Measurements from ENCODE around the gene DCAF15. TPM values are rescaled to one million over a fixed set of nuclear protein-coding genes. Genes with fewer than 3 reads are reported as not detected.
"Not testable (repeated sequence)": the region's sequence is repeated elsewhere in the genome, so short reads cannot be mapped to it uniquely, and the experiment has no call there.

The DCAF15 gene
- polyA plus RNA-seq, 6 donors from 2014 or later, result 3.3 to 8.5 (median 5.4) TPM

- no peak for ATAC-seq (ENCODE audit: low read depth in 2 of 2)
- Mint-ChIP-seq H3K4me3 (peak overlapping the region in 1 of 8 donors; percentile 25), H3K36me3 (peaks cover 5% of the 10 kb centered on the region in 2 donors), H3K9me3 (no peaks in the 10 kb centered on the region), H3K4me1 (peaks cover 0 to 5% (median 0%) of the 10 kb centered on the region in 3 donors), H3K27me3 (no peaks in the 10 kb centered on the region), H3K27ac (peak overlapping the region in 1 of 6 donors; percentile 65)
- no peak for DNase-seq
Measured at GRCh38 chr19:13965926-13966683, 13.8 kb downstream of the DCAF15 start.

DNA sequence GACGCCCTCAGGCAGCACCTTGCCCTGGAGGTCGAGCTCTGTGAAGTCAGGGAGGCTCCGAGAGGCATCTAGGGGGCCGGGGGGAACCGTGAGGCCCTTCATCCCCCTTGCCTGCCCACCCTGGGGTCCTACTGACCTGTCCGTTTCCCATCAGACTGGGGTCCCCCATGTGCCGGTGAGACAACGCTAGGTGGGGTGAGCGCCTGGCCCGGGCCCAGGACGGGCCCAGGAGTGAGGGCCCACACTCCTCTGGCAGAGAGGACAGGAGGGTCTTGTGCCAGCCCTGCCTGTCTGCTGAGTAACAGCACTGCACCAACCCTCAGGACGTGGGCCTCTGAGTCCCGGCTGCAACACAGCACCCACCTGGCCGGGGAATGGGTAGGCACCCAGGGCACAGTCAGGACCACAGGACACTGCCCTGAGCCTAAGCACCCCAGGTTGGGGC, 14.4 kb downstream of the DCAF15 start:
- H3K9me3 Mint-ChIP-seq, result no peaks in the 10 kb centered on the region
- ATAC-seq (ENCODE audit: low read depth in 2 of 2), result no peak
- H3K27me3 Mint-ChIP-seq, result no peaks in the 10 kb centered on the region
- DNase-seq, result no peak
- H3K27ac Mint-ChIP-seq, result no peak overlapping the region
- peaks cover 0 to under 1% (median 0%) of the 10 kb centered on the region in 3 donors for H3K4me1 Mint-ChIP-seq
- no peak overlapping the region for H3K4me3 Mint-ChIP-seq
- H3K36me3 Mint-ChIP-seq, result peaks cover 0 to 5% of the 10 kb centered on the region in 2 donors

DNA sequence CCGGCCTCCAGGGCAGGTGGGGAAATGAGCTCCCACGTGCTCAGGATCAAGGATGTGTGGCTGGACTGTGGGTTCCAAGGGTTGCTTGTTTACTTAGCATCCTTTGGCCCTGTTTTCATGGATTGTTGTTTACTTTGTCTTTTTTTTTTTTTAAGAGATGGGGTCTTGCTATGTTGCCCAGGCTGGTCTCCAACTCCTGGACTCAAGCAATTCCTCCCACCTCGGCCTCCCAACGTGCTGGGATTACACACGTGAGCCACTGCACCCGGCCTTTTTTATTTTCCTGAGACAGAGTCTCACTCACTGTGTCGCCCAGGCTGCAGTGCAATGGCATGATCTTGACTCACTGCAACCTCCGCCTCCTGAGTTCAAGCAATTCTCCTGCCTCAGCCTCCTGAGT, 14.9 kb downstream of the DCAF15 start:
- H3K27ac Mint-ChIP-seq, H3K4me3 Mint-ChIP-seq: not testable (repeated sequence)

DNA sequence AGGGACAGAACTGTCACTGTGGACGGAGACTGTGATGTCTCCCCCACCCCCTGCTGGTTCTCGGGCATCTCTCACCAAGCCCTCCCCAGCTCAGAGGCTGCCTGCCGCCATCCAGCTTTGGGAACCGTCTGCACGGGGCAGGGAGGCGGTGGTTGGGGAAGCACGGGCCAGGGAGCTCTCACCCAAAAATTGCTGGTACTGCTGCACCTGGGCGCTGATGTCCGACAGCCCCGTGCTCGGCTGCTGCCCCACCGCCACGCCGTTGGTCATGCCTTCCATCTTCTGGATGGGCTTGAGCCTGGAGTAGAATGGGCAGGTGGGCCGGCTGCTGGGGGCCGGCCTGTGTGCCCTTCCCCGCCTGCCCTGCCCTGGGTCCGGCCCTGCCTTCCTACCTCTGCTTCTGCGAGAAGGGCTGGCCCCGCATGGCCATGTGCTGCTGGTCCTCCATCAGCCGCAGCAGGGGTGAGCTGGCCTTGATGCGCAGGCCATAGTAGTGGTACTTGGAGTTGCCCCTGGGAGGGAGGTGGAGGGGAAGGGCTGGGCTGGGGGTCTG, 16.1 kb downstream of the DCAF15 start:
- no peaks in the 10 kb centered on the region for H3K27me3 Mint-ChIP-seq
- H3K9me3 Mint-ChIP-seq, result no peaks in the 10 kb centered on the region
- H3K36me3 Mint-ChIP-seq, result peaks cover 0 to 5% of the 10 kb centered on the region in 2 donors
- DNase-seq (no peak), ATAC-seq (ENCODE audit: low read depth in 2 of 2) (no peak)
- H3K4me1 Mint-ChIP-seq, result no peaks in the 10 kb centered on the region
- H3K27ac Mint-ChIP-seq, result no peak overlapping the region
- H3K4me3 Mint-ChIP-seq, result no peak overlapping the region

More for the DNA sequence above, 14.9 kb downstream of the DCAF15 start:
- not testable (repeated sequence) for H3K36me3 Mint-ChIP-seq; H3K27me3 Mint-ChIP-seq; H3K4me1 Mint-ChIP-seq; DNase-seq; ATAC-seq (ENCODE audit: low read depth in 2 of 2); H3K9me3 Mint-ChIP-seq

DNA sequence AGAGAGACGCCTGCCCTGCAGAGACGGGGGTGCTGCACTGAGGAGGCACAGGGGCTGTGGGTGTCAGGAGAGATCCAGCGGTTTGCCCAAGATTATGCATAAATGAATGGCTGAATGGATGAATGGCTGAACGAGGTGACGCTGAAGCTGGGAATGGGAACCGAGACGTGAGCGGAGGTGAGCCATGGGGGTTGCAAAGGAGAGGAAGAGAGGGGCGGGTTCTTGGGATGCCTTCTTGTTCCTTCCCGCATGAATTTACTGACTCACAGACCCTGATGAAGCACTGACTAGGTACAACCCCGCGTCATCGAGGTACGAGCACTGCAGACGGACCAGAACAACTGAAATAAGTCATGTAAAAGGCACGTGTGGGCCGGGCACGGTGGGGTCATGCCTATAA, 16.7 kb downstream of the DCAF15 start:
- no peak for DNase-seq
- peaks cover under 1 to 3% (median 2%) of the 10 kb centered on the region in 3 donors for H3K4me1 Mint-ChIP-seq
- peak overlapping the region in 1 of 6 donors; percentile 74 for H3K27ac Mint-ChIP-seq
- H3K9me3 Mint-ChIP-seq, result no peaks in the 10 kb centered on the region
- no peak overlapping the region for H3K4me3 Mint-ChIP-seq
- no peaks in the 10 kb centered on the region for H3K27me3 Mint-ChIP-seq
- peaks cover 0 to 5% of the 10 kb centered on the region in 2 donors for H3K36me3 Mint-ChIP-seq
- ATAC-seq (ENCODE audit: low read depth in 2 of 2), result no peak

DNA sequence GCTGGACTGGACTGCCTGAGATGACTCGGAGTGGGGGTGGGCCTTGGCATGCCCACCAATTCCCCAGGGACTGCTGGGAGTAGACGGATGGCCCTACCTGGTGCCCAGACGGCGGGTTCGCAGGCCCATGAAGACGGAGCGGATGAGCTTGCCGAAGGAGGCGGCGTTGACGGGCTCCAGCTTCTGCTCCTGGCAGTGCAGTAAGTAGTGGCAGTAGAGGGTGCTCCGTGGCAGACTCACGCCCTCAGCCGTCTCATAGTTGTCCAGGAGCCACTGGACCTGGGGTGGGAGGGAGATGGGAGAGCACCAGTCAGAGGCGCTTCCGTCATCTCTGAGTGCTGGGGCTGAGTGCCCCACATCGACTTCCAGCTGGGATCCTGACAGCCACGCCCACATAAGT, 17.6 kb downstream of the DCAF15 start:
- no peak overlapping the region for H3K27ac Mint-ChIP-seq
- H3K4me3 Mint-ChIP-seq, result no peak overlapping the region
- no peaks in the 10 kb centered on the region for H3K9me3 Mint-ChIP-seq
- H3K27me3 Mint-ChIP-seq, result no peaks in the 10 kb centered on the region
- no peak for ATAC-seq (ENCODE audit: low read depth in 2 of 2)
- peaks cover under 1 to 6% of the 10 kb centered on the region in 2 donors for H3K36me3 Mint-ChIP-seq
- peaks cover 3 to 9% (median 8%) of the 10 kb centered on the region in 3 donors for H3K4me1 Mint-ChIP-seq
- DNase-seq, result no peak

DNA sequence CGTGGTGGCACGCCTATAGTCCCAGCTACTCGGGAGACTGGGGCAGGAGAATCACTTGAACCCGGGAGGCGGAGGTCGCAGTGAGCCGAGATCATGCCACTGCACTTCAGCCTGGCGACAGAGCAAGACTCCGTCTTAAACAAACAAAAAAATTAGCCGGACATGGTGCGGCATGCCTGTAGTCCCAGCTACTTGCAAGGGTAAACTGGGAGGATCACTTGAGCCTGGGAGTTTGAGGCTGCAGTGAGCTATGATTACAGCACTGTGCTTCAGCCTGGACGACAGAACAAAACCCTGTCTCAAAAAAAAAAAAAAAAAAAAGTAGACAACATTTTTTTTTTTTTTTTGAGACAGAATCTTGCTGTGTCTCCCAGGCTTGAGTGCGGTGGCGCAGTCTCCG, 19.6 kb downstream of the DCAF15 start:
- not testable (repeated sequence) for H3K9me3 Mint-ChIP-seq; DNase-seq; H3K27me3 Mint-ChIP-seq; H3K27ac Mint-ChIP-seq; H3K4me3 Mint-ChIP-seq; ATAC-seq (ENCODE audit: low read depth in 2 of 2)
- Mint-ChIP-seq H3K4me1 (peaks cover 11 to 19% (median 16%) of the 10 kb centered on the region in 3 donors), H3K36me3 (peaks cover 0 to 20% of the 10 kb centered on the region in 2 donors)

GRCh38 chr19:13972368-13973155, 20.3 kb downstream of the DCAF15 start:
- no peak overlapping the region for H3K27ac Mint-ChIP-seq
- no peaks in the 10 kb centered on the region for H3K9me3 Mint-ChIP-seq
- peaks cover 11 to 19% (median 16%) of the 10 kb centered on the region in 3 donors for H3K4me1 Mint-ChIP-seq
- ATAC-seq (ENCODE audit: low read depth in 2 of 2) (no peak), DNase-seq (no peak)
- H3K4me3 Mint-ChIP-seq, result no peak overlapping the region
- peaks cover 0 to 20% of the 10 kb centered on the region in 2 donors for H3K36me3 Mint-ChIP-seq
- no peaks in the 10 kb centered on the region for H3K27me3 Mint-ChIP-seq

DNA sequence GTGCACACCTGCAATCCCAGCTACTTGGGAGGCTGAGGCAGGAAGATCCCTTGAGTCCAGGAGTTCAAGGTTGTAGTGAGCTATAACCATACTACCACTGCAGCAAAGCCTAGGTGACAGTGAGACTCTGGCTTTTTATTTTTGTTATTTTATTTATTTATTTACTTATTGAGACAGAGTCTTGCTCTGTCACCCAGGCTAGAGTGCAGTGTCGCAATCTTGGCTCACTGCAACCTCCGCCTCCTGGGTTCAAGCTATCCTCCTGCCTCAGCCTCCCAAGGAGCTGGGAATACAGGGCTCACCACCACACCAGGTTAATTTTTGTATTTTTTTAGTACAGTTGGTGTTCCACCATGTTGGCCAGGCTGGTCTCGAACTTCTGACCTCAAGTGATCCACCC, 21.2 kb downstream of the DCAF15 start:
- ATAC-seq (ENCODE audit: low read depth in 2 of 2); H3K27ac Mint-ChIP-seq; H3K27me3 Mint-ChIP-seq; DNase-seq; H3K4me3 Mint-ChIP-seq; H3K9me3 Mint-ChIP-seq: not testable (repeated sequence)
- Mint-ChIP-seq H3K4me1 (peaks cover 11 to 27% (median 20%) of the 10 kb centered on the region in 3 donors), H3K36me3 (peaks cover 0 to 20% of the 10 kb centered on the region in 2 donors)

- peak overlapping the region in 2 of 6 donors; percentile 1 to 22 for H3K27ac Mint-ChIP-seq
- peaks cover 11 to 29% (median 20%) of the 10 kb centered on the region in 3 donors for H3K4me1 Mint-ChIP-seq
- no peak for DNase-seq
- H3K4me3 Mint-ChIP-seq, result no peak overlapping the region
- H3K9me3 Mint-ChIP-seq, result no peaks in the 10 kb centered on the region
- H3K36me3 Mint-ChIP-seq, result peaks cover 0 to 20% of the 10 kb centered on the region in 2 donors
- H3K27me3 Mint-ChIP-seq, result no peaks in the 10 kb centered on the region
- no peak for ATAC-seq (ENCODE audit: low read depth in 2 of 2)
Measured at GRCh38 chr19:13974073-13974472, 21.8 kb downstream of the DCAF15 start.

GRCh38 chr19:13975870-13976269, 23.6 kb downstream of the DCAF15 start:
- Mint-ChIP-seq H3K36me3 (peaks cover 0 to 20% of the 10 kb centered on the region in 2 donors), H3K27ac (peak overlapping the region in 3 of 6 donors; percentile 26 to 54 (median 51))
- no peak for ATAC-seq (ENCODE audit: low read depth in 2 of 2)

GRCh38 chr19:13976446-13976845, 24.1 kb downstream of the DCAF15 start:
- H3K4me3 Mint-ChIP-seq, result peak overlapping the region in 3 of 8 donors; percentile 30 to 76 (median 41)

More at GRCh38 chr19:13975870-13976269, 23.6 kb downstream of the DCAF15 start:
- Mint-ChIP-seq H3K9me3 (no peaks in the 10 kb centered on the region), H3K4me3 (peak overlapping the region in 1 of 8 donors; percentile 72), H3K4me1 (peaks cover 21 to 38% (median 24%) of the 10 kb centered on the region in 3 donors), H3K27me3 (peaks cover 0 to 5% (median 0%) of the 10 kb centered on the region in 3 donors)
- no peak for DNase-seq

GRCh38 chr19:13977803-13978202, 25.5 kb downstream of the DCAF15 start:
- H3K9me3 Mint-ChIP-seq, result no peaks in the 10 kb centered on the region

More at GRCh38 chr19:13976446-13976845, 24.1 kb downstream of the DCAF15 start:
- H3K27ac Mint-ChIP-seq, result peak overlapping the region in 2 of 6 donors; percentile 47 to 72
- H3K27me3 Mint-ChIP-seq, result peaks cover 0 to 5% (median 0%) of the 10 kb centered on the region in 3 donors
- H3K36me3 Mint-ChIP-seq, result peaks cover 0 to 20% of the 10 kb centered on the region in 2 donors
- H3K4me1 Mint-ChIP-seq, result peaks cover 25 to 38% (median 26%) of the 10 kb centered on the region in 3 donors
- DNase-seq (no peak), ATAC-seq (ENCODE audit: low read depth in 2 of 2) (no peak)
- no peaks in the 10 kb centered on the region for H3K9me3 Mint-ChIP-seq

More at GRCh38 chr19:13977803-13978202, 25.5 kb downstream of the DCAF15 start:
- Mint-ChIP-seq H3K27ac (peak overlapping the region in 2 of 6 donors; percentile 41 to 77), H3K36me3 (peaks cover 0 to 20% of the 10 kb centered on the region in 2 donors), H3K4me1 (peaks cover 29 to 44% (median 35%) of the 10 kb centered on the region in 3 donors), H3K4me3 (peak overlapping the region in 5 of 8 donors; percentile 12 to 82 (median 73)), H3K27me3 (peaks cover 0 to 5% (median 0%) of the 10 kb centered on the region in 3 donors)
- DNase-seq, result no peak
- ATAC-seq (ENCODE audit: low read depth in 2 of 2), result no peak

All from naive B cell (primary cell).